Memory B cell (primary cell): ENCODE measurements around the gene TRAF7.

Experiments
- ATAC-seq: fragments of 150-1000 bp; cut with Tn5 transposase; 2 replicates; pipeline ENCODE4 v1.10.0; 2021; ENCODE audit warnings: low read depth, mild to moderate bottlenecking, moderate library complexity
- DNase-seq, 2 donors: peaks; one replicate each; pipeline ENCODE4 v3.0.0; 2022; ENCODE audit warnings: low spot score in 2 of 2
- H3K27ac Mint-ChIP-seq: one replicate; pipeline ENCODE4 v1.8.0; 2022; ENCODE audit warnings: mild to moderate bottlenecking, moderate library complexity, mixed read lengths
- H3K27me3 Mint-ChIP-seq: one replicate; pipeline ENCODE4 v1.8.0; 2022; ENCODE audit warnings: mixed read lengths
- H3K36me3 Mint-ChIP-seq: one replicate; pipeline ENCODE4 v1.8.0; 2022; ENCODE audit warnings: mild to moderate bottlenecking, mixed read lengths
- H3K4me1 Mint-ChIP-seq: one replicate; pipeline ENCODE4 v1.8.0; 2022; ENCODE audit warnings: mixed read lengths
- H3K4me3 Mint-ChIP-seq: one replicate; pipeline ENCODE4 v1.8.0; 2022; ENCODE audit warnings: mild to moderate bottlenecking, moderate library complexity, mixed read lengths
- H3K9me3 Mint-ChIP-seq: one replicate; pipeline ENCODE4 v1.8.0; 2022; ENCODE audit warnings: mixed read lengths

Gene TRAF7

DNA sequence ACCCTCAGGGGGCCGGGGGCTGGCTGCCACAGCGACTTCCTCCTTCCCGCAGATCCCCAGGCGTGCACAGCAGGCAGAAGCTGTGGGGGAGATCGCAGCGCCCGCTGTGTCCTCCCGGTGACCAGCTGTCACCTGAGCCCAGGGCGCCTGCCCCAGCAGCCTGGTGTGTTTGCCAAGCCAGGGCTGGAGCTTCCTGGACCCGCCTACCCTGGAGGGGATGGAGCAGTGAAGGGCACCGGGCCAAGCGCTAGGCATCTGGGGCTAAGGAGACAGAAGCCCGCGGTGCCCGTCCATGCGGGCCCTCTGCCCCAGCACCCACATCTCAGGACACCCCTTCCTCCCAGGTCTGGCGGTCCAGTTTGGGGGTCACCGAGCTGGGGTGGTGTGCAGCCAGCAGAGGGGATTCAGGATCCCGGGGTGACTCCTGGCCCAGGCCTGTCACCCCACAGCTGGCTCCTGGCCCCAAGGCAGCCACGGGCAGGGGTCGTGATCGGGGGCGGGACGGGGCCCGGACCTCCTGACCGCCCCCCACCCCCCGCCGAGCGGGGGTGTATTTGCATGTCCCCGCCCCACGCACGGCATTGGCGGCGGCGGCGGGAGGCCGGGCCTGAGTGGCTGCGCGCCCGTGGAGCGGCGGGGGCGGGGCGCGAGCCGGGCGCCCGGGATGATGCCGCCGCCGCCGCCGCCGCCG lies 7.5 kb upstream of the TRAF7 start, which contains the start of gene RAB26:
Gene RAB26 (plus strand): TSS at position 645 of the 691 bp plus-strand sequence. CDS start 159 bp downstream, outside the sequence.
- peak; percentile 88 for ATAC-seq
- DNase-seq, result peak; percentile 55 to 61
- no peak within 1 kb of the TSS for H3K27ac Mint-ChIP-seq
- peak within 1 kb of the TSS; percentile 67 for H3K4me3 Mint-ChIP-seq
- H3K27me3 Mint-ChIP-seq, result no peaks in the 10 kb centered on the region
- peaks cover 18% of the 10 kb centered on the region for H3K4me1 Mint-ChIP-seq
- peaks cover 3% of the 10 kb centered on the region for H3K36me3 Mint-ChIP-seq
- no peaks in the 10 kb centered on the region for H3K9me3 Mint-ChIP-seq

DNA sequence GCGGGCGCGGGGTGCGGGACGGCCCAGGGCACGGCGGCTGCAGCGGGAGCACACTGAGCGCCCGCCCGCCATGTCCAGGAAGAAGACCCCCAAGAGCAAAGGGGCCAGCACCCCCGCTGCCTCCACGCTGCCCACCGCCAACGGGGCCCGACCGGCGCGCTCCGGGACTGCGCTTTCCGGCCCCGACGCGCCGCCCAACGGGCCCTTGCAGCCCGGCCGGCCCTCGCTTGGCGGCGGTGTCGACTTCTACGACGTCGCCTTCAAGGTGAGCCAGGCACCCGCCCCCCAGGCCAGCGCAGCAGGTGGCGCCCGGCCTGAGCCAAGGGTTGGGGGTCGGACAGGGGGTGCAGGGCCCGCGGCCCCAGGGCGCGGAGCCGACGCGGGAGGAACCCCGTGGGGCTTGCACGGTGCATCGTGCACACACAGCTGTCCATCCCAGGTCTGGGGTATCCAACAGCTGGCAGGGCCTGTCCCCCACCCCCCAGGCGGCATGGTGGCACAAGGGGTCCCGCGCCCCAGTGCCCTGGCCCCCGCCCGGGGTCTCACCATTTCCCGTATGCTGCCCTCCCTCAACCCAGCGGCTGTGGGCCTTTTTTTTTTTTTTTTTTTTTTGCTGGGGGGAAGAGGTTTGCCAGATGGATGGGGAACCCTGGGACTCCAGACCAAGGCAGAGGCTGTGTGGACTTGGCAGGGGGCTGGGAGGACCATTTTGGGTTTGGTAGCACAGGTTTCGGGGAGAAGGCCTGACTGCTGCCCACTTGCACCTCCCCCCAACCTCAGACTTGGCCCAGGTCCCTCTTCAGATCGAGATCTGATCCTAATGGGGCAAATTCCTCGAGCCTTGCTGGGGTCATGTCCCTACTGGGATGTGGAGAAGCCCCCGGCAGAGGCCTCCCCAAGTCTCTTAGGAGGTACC lies 6.6 kb upstream of the TRAF7 start:
- Mint-ChIP-seq H3K9me3 (no peaks in the 10 kb centered on the region), H3K4me1 (peaks cover 25% of the 10 kb centered on the region), H3K4me3 (peak overlapping the region; percentile 57), H3K27ac (no peak overlapping the region), H3K36me3 (peaks cover 3% of the 10 kb centered on the region), H3K27me3 (no peaks in the 10 kb centered on the region)
- ATAC-seq (peak; percentile 16), DNase-seq (no peak)

DNA sequence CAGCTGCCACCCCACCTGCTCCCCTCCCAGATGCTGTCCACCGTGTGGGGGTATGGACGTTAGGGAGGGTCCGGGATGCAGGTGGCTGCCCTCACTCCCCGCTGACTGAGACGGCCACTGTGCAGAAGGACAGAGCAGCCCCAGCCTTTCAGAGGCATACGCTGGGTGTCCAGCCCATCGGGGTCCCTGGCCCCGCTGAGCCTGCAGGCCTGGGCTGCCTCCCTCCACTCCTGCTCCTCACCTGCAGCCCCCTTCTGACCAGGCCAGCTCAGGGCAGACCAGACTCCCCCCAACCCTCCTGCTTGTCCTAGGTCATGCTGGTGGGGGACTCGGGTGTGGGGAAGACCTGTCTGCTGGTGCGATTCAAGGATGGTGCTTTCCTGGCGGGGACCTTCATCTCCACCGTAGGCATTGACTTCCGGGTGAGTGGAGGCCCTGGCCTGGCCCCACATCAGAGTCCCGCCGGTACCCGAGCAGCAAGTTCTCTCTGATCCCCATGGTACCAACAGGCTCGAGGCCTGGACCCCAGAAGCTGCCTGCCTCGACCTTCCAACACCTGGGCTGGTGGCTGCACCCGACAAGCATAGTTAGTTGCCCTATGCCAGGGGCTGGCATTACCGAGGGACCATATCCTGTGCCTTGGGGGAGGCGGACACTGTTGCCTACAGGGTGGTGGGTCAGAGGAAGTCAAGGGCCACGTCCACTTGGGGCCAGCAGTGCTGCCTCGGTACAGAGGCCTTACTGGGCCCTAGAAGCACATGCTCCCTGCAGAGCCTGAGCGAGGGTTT lies 5.8 kb upstream of the TRAF7 start:
- Mint-ChIP-seq H3K27ac (no peak overlapping the region), H3K4me3 (peak overlapping the region; percentile 56), H3K4me1 (peaks cover 28% of the 10 kb centered on the region), H3K27me3 (no peaks in the 10 kb centered on the region), H3K36me3 (peaks cover 3% of the 10 kb centered on the region), H3K9me3 (no peaks in the 10 kb centered on the region)
- no peak for DNase-seq
- ATAC-seq, result no peak

DNA sequence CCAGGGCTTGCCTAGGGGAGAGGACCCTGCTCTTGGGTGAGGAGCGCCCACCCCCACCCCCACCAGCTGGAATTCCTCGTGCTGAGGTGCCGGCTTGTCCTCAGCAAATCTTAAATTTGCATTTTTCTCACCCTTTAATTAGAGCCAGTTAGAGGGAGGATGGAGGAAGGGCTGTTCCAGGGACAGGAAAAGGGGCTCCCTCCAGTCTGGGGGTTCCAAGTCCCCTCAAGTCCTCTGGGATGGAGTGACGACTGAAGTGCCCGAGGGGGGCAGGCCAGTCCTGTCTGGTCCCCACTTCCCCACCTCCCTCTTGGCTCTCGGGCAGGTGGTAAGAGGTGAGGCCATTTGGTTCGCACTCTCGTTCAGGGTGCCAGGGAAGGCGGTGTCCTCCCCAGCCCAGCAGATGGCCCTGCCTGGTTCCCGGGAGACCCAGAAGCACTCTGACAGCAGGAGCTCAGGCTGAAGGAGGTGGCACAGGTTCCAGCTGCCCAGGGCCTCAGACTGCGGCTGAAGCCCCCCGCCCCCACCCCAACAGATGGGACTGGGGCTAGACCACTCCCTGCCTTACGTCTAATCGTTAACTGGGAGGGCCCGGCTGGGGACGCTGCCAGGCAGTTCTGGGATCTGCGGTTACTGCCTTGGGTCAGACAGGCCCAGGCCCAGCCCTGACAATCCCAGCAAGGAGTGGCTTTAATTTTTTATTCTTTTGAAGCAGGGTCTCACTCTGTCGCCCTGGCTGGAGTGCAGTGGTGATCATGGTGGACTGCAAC lies 5.0 kb upstream of the TRAF7 start:
- no peaks in the 10 kb centered on the region for H3K9me3 Mint-ChIP-seq

DNA sequence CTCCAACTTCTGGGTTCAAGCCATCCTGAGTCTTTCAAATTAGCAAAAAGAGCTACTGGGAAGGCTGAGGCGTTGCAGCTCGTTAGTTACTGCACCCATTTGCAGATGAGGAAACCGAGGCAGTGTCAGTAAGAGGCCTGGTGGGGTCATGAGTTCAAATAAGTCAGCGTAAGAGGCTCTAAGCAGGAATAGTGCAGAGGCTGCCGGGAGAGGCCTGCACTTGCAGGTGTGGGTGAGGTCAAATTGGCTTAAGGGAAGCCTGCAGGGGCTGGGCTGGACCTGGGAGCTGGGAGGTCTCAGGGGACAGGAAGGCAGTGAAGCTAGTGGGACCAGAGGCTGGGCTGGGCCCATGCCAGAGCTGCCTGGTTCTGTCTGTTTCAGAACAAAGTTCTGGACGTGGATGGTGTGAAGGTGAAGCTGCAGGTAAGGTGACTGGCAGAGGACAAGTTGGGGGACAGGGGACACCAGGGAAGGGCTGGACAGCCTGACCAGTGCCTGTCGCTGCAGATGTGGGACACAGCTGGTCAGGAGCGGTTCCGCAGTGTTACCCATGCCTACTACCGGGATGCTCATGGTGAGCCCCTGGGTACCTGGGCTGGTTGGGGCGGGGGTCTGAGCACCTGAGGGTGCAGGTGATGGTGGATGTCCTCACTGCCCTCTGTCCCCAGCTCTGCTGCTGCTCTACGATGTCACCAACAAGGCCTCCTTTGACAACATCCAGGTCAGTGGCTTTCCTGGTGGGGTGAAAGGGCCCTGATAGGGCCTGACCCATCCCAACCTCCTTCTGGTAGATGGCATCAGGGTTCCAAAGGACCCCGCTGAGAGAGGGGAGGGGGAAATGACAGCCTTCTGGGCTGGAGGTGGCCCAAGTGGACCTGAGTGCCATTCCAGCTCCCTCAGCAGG lies 4.1 kb upstream of the TRAF7 start:
- peaks cover 33% of the 10 kb centered on the region for H3K4me1 Mint-ChIP-seq
- H3K27ac Mint-ChIP-seq, result no peak overlapping the region
- ATAC-seq (no peak), DNase-seq (no peak)
- H3K27me3 Mint-ChIP-seq, result no peaks in the 10 kb centered on the region
- H3K36me3 Mint-ChIP-seq, result peaks cover 3% of the 10 kb centered on the region
- H3K9me3 Mint-ChIP-seq, result no peaks in the 10 kb centered on the region
- peak overlapping the region; percentile 46 for H3K4me3 Mint-ChIP-seq

More for the DNA sequence above, 5.0 kb upstream of the TRAF7 start:
- Mint-ChIP-seq H3K27me3 (no peaks in the 10 kb centered on the region), H3K4me1 (peaks cover 28% of the 10 kb centered on the region), H3K27ac (no peak overlapping the region), H3K36me3 (peaks cover 3% of the 10 kb centered on the region), H3K4me3 (peak overlapping the region; percentile 46)
- no peak for DNase-seq
- ATAC-seq, result no peak

DNA sequence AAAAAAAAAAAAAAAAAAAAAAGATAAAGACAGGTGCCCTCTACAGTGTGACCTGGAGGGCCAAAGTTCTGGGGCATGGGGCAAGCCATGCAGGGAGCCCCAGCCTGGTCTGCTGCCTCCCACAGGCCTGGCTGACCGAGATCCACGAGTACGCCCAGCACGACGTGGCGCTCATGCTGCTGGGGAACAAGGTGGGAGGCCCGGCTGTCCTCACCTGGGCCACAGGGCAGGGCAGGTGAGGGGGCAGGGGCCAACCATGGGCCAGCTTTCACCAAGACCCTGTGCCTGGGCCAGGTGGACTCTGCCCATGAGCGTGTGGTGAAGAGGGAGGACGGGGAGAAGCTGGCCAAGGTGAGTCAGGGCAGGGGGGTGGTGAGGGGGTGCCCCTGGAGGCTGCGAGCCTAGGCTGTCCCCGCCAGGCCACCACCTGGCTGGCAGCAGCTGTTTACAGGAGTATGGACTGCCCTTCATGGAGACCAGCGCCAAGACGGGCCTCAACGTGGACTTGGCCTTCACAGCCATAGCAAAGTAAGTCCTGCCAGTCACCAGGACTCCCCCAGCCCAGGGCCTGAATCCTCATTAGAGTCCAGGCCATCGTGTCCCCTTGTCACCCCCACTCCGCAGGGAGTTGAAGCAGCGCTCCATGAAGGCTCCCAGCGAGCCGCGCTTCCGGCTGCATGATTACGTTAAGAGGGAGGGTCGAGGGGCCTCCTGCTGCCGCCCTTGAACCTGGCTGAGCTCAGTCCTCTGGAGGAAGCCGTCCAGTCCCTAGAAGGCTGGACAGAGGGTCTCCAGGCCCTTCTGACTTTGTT lies 2.7 kb upstream of the TRAF7 start:
- Mint-ChIP-seq H3K36me3 (peaks cover 3% of the 10 kb centered on the region), H3K4me1 (peaks cover 45% of the 10 kb centered on the region)
- no peak for ATAC-seq

DNA sequence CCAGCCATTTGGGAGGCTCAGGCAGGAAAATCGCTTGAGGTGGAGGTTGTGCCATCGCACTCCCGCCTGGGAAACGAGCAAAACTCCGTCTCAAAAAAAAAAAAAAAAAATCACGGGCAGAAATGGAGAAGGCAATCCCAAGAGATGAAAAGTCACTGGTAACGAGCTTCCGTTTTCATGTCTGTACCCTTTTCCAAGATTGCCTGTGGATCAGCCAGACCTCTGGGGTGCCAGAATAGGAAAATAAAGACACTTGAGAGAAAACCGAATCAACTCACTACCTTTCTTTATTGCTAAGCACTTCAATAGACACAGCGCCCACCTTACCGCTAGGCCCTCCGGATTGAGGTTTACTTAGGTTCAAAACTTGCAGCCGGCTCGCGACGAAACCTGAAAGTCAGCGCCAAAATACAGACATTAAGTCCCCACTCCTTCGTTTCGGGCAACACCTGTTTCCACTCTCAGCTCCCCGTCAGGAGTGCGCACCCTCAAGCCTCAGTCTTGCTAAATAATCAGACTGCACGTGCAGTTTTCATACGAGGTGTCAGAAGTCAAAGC lies 970 bp upstream of the TRAF7 start:
- Mint-ChIP-seq H3K27ac (peak overlapping the region; percentile 80), H3K9me3 (no peaks in the 10 kb centered on the region), H3K4me3 (peak overlapping the region; percentile 84), H3K36me3 (peaks cover 3% of the 10 kb centered on the region), H3K27me3 (no peaks in the 10 kb centered on the region), H3K4me1 (peaks cover 56% of the 10 kb centered on the region)
- ATAC-seq (no peak), DNase-seq (peak in 1 of 2 donors; percentile 41)

More for the DNA sequence above, 2.7 kb upstream of the TRAF7 start:
- no peaks in the 10 kb centered on the region for H3K27me3 Mint-ChIP-seq
- peak overlapping the region; percentile 17 for H3K27ac Mint-ChIP-seq
- H3K9me3 Mint-ChIP-seq, result no peaks in the 10 kb centered on the region
- DNase-seq, result no peak
- peak overlapping the region; percentile 84 for H3K4me3 Mint-ChIP-seq

DNA sequence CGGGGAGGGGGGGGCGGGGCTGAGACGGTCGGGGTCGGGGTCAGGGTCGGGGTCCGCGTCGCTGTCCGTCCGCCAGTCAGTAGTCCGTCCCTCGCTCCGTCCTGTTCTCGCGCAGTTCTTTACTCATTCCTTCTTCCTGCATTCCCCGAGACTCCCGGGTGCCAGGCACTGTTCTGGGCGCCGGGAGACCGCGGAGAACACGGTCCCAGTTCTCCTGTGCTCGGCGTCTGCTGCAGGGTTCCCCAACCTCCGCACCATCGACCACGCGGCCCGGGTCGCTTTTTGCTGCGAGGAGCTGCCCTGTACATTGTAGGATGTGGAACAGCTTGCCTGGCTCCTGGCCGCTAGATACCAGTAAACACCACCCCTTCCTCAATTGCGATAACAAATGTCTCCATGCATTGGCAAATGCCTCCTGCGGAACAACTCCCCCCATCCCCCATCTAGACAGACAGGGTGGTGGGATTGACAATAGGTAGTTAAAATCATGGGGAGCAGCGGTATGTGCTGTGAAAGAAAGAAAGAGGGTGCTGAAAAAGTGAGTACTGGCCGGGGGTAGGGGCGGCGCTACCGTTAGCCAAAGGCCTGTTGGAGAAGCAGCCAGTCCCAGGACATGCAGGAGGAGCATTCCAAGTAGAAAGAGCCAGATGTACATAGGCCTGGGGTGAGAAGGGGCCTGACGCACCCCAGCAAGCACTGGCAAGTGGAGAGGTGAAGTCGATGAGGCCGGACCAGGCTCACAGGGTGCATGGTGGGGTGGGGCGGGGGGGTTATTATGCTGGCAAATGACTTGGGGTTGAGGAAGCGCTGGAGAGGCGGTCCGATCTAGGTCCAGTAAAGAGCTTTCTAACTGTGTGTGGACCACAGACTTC lies 631 bp downstream of the TRAF7 start:
- Mint-ChIP-seq H3K4me3 (peak overlapping the region; percentile 94), H3K27me3 (no peaks in the 10 kb centered on the region), H3K4me1 (peaks cover 49% of the 10 kb centered on the region), H3K9me3 (no peaks in the 10 kb centered on the region), H3K27ac (peak overlapping the region; percentile 85), H3K36me3 (peaks cover 3% of the 10 kb centered on the region)
- no peak for DNase-seq
- no peak for ATAC-seq

DNA sequence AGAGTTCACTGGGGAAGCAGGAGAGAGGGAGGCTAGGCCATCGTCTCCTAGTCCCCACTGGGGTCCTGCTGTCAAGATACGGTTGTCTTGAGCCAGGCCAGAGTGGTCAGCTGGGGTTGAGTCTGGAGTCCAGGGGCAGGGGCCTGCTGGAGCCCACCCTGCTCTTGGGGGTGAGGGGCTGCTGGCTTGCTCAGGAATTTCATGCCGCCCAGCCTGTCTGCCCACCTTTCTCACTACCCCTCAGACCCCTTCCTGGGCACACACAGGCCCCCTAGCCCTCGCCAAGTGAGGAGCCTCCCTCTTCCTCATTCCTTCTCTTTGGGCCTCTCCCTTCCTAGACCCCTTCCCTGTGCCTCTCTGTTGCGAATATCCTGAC lies 1.3 kb downstream of the TRAF7 start:
- ATAC-seq (no peak), DNase-seq (no peak)
- Mint-ChIP-seq H3K4me3 (peak overlapping the region; percentile 94), H3K4me1 (peaks cover 48% of the 10 kb centered on the region), H3K27ac (peak overlapping the region; percentile 56), H3K9me3 (no peaks in the 10 kb centered on the region), H3K36me3 (no peaks in the 10 kb centered on the region), H3K27me3 (no peaks in the 10 kb centered on the region)

DNA sequence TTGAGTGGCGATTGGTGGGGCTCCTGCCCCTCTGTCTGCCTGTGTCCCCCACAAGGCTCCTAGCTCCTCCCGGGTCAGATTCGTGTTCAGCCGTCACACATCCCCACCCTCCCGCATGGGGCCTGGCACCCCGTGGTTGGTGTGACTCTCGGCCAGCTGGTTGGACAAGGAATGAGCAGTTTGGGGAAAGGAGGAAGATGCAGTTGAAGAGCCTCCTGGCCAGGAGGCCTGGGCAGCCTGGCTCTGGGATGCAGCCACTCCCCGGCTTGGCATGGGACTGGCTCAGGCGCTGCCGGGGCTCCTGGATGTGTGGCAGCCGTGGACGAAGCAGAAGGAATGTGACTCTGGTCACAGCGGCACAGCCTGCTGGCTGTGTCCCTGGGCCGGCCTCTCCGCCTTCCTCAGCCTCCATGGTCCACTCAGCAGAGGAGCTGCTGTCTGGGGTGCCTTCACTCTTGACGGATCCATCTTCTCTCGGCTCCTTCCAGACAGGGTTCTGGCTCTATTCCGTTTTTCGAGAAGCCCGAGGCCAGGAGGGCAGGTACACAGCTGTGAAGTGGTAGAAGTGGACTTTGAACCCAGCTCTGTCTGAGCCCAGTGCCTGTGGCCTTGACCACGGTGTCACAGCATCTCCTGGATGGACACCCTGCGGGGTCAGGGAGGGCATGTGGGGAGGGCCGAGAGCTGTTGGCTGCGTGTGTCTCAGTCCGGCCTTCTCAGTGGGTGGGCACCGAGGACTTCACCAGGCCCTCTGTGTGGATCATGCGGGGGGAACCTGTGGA lies 2.1 kb downstream of the TRAF7 start:
- Mint-ChIP-seq H3K9me3 (no peaks in the 10 kb centered on the region), H3K4me1 (peaks cover 50% of the 10 kb centered on the region), H3K27me3 (no peaks in the 10 kb centered on the region), H3K4me3 (peak overlapping the region; percentile 64), H3K27ac (peak overlapping the region; percentile 63), H3K36me3 (no peaks in the 10 kb centered on the region)
- no peak for ATAC-seq
- DNase-seq, result no peak
